GM18868 (cell line): Measurements from ENCODE around the gene CEP250.

Experiments
- ATAC-seq: cut with Tn5 transposase; IDR thresholded peaks from one replicate; pipeline ENCODE4 v1.9.1; 2021; ENCODE audit warnings: mild to moderate bottlenecking, moderate library complexity; ENCODE audit not compliant: unreplicated experiment

The CEP250 gene

GRCh38 chr20:35558451-35558850 lies 103.1 kb downstream of the CEP250 start:
- no peak for ATAC-seq

DNA sequence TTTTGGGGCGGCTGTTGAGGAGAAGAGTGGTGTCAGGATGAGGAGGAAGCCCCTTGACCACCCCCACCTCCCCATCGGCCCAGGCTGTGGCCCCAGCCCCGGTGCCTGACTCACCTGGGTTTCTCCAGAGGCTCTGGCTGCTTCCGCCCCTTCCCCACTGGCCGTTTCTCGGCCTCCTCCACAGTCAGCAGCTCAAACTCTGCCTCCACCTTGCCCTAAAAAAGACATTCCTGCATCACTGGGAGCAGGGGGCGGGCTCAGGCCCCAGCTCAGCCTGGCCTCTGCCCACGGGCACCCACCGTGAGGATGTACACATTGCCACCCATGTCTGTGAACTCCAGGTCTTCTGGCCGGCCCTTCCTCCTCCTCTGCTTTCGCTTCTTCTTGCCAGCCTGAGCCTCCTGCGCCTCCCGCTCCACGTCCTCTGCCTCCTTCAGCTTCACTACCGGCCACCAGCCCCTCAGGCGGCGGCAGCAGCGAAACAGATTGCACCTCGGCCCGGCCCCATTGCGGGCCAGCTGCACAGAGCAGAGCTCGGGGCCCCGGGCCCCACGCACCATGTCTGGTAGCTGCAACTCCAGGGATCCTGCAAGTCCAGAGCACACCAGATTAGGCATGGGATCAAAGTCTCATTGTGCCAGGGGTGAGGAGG lies 103.8 kb downstream of the CEP250 start:
- no peak for ATAC-seq

- no peak for ATAC-seq
Measured at GRCh38 chr20:35560105-35560511, 104.7 kb downstream of the CEP250 start.

DNA sequence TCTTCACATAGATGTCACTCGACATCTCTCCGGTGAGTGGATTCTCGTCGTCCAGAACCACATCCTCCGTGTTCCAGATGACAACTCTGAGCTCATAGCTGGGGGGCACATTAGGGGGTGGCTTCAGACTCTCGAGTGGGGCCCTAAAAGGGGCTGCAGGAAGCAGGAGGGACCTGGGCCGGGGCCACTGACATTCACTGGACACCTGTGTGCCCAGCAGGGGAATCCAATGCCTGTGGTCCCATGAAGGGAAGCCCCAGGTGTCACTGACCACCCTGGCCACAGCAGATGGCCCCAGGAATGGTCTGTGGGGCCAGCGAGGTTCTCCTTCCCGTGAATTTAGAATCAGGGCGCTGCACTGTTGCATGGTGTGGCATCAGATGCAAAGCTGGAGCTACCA lies 105.1 kb downstream of the CEP250 start:
- ATAC-seq: no peak

- ATAC-seq: no peak
Measured at GRCh38 chr20:35561268-35561667, 105.9 kb downstream of the CEP250 start.

DNA sequence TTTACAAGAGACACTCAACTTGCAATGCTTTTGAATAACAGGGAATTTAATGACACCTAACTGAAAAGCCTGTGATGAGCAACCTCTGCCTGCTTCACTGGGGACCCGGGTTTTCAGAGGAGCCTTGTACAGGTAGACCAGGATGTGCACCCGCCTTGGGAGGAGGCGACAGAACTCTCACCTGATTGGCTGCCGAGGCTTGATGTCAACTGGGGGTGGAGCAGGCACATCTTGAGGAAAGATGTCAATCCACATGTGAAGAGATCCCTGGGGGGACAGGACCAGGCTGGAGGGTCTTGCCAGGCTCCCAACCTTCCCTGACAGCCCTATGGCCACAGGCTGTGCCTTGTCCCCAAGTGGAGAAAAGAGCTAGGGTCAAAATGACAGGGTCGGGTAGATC lies 106.3 kb downstream of the CEP250 start:
- no peak for ATAC-seq

GRCh38 chr20:35562541-35563110 lies 107.2 kb downstream of the CEP250 start:
- ATAC-seq: no peak

DNA sequence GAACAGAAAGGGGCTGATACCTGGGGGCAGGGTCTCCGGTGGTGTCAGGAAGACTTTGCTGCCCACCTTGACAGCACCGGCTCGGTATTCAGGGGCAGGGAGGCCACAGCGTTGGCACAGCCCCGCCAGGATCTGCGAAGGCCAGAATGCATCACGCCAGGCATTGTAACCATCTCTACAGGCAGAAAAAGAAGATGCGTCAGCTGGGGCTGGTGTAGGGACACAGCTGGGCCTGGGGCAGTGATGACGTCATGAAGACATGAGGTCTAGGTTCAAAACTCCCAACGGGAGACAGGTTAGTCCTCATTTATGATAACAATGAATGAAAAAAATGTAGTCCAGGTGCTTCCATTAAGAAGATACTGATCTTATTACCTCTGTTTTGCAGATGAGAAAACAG lies 108.4 kb downstream of the CEP250 start:
- no peak for ATAC-seq

GRCh38 chr20:35564905-35565304 lies 109.5 kb downstream of the CEP250 start:
- ATAC-seq: no peak

DNA sequence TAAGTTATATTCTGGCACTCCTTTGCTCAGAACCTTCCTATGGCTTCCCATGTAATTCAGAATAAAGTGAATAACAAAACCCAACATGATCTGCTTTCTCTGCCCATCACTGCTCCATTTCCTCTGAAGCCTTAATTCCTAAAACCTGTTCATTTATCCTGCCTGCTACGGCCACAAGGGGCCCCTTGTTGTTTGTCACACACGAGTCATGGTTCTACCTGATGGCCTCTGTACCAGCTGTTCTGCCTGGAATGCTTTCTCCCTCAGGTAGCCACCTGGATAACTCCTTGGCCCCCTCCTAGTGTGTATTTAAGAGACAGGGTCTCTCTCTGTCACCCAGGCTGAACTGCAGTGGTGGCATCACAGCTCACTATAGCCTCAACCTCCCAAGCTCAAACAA lies 113.2 kb downstream of the CEP250 start:
- ATAC-seq: no peak
